GM10266 (cell line): ENCODE measurements around the gene FRYL.

Source experiments
- DNase-seq: peaks from one replicate; pipeline ENCODE4 v3.0.0; 2012; ENCODE audit errors: extremely low spot score
- TF ChIP-seq, protein P1 (sequence below): IDR thresholded peaks from 2 replicates; pipeline ENCODE4 v1.5.1; 2012; ENCODE audit warnings: mild to moderate bottlenecking, low read depth; ENCODE audit not compliant: control insufficient read depth, insufficient read depth; ENCODE audit errors: missing control alignments

The FRYL gene

DNA sequence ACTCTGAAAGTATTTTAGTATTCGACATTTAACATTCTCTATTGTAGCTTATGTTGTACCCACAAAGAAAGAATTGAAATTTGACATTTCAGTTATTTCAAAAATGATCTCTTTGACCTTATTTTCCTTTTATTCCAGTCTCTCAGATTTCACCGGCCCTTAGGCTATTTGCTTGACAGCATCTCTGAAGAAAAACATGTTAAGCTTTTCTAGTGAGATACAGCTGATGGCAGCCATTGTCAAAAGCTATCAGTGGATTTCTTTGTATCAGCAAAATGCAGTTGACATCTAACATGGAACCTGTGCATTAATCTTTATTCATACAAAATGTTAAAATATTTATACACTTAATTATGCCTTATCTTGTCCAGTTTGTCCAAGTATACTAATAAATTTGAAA, 273.4 kb downstream of the FRYL start:
- no peak for DNase-seq
- TF ChIP-seq, protein P1, sequence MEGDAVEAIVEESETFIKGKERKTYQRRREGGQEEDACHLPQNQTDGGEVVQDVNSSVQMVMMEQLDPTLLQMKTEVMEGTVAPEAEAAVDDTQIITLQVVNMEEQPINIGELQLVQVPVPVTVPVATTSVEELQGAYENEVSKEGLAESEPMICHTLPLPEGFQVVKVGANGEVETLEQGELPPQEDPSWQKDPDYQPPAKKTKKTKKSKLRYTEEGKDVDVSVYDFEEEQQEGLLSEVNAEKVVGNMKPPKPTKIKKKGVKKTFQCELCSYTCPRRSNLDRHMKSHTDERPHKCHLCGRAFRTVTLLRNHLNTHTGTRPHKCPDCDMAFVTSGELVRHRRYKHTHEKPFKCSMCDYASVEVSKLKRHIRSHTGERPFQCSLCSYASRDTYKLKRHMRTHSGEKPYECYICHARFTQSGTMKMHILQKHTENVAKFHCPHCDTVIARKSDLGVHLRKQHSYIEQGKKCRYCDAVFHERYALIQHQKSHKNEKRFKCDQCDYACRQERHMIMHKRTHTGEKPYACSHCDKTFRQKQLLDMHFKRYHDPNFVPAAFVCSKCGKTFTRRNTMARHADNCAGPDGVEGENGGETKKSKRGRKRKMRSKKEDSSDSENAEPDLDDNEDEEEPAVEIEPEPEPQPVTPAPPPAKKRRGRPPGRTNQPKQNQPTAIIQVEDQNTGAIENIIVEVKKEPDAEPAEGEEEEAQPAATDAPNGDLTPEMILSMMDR, result no peak

DNA sequence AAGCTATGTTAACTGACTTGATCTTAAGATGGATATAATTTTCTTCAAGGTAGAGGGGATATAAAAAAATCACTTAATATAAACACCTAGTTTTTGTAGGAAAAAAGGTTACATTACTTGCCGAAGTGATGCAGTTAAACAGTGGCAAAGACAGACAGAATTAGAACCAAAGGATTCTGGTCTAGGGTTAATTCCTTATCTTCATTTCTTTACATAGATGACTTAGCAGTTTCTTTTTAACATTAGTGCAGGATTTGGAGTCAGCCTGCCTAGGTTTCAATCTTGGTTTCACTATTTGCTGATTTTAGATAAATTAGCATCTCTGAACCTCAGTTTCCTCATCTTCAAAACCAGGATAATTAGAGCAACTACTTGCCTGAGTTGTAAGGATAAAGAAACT, 275.7 kb downstream of the FRYL start:
- no peak for DNase-seq
- TF ChIP-seq, protein P1, result no peak

DNA sequence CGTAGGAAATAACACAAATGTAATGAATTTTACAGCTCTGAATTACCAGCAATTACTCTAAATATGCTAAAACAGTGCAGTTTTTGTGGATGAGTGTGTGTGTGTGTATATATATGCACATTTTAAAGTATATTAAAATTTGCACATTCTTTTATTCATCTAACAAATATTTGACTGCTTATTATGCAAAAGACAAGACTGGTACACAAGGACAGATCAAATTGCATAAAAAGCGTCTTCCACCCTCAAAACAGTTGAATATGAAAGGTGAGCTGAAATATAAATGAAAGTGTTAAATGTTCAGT, 276.1 kb downstream of the FRYL start:
- TF ChIP-seq, protein P1, result no peak
- no peak for DNase-seq

DNA sequence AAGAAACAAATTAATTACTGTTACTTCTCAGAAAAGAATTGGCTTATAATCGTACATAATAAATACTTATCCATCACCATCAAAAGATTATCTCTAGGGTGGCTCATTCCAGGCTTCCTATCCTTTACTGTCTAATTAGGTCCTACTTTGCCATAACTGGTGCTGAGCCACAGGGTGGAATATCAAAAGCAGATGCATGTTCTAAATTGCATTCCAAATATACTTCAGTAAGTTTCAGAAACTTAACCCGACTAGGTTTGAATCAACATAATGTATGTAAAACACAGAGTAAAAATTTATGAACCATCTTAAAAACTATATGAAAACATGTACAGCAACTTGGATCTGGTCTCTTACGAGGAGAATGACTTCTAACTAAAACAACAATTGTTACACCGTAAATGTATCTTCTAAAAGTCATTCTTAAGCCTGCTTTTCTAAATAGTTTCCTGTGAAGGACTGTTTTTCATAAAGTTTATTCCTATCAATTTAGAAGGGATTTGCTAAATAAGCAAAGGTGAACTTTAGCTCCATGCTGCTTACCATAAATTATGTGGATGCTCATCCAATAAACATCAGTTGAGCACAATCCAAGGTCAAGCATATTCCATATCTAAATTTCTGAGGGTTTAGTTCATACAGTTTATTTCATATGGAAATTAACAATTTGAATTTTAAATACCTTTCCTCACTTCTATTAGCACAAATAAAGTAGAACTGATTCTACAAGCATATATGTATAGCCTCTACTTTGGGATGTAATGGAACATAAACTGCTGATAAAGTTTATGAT, 276.6 kb downstream of the FRYL start:
- TF ChIP-seq, protein P1, result no peak
- DNase-seq, result no peak

DNA sequence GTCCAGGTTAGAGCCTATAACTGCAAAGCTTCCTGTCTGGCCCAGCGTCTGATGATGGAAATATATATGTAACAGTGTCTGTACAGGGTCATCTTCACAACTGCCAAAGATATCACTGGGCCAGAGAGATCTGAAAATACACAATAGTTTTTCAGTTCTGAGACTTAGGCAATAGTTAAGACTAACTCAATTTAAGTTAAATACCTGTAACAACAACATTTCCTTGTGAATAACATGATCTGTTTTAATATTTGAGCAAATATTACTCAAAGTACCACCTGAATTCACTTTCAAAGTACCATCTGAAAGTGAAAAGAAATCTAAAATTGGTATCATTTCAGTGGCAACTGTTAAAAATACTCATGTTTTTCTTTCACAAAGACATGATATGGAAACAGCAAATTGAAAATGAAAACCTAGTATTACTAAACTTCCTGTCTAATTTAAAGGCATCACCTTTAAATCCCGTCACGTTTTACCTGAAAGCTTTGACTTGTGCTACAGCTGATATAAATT, 280.5 kb downstream of the FRYL start:
- no peak for DNase-seq
- TF ChIP-seq, protein P1, result no peak

DNA sequence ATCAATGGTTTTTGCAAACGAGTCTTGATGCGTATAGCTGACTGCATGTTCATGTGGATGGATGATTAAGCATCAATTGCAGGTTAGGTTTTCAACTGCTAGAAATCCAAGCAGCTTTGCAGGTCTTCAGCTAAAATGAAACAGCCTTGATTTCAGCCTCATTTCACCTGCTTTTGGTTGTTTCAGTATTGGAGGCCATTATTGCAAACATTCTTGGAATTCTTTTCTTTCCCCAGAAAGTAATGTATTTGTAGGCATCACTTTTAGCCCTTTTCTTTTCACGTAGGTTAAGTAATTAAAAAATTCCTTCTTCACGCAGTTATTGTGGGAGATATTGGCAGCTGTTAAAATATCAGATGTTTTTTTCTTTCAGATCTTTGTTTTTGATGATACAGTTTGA, 281.2 kb downstream of the FRYL start:
- TF ChIP-seq, protein P1, result no peak

DNA sequence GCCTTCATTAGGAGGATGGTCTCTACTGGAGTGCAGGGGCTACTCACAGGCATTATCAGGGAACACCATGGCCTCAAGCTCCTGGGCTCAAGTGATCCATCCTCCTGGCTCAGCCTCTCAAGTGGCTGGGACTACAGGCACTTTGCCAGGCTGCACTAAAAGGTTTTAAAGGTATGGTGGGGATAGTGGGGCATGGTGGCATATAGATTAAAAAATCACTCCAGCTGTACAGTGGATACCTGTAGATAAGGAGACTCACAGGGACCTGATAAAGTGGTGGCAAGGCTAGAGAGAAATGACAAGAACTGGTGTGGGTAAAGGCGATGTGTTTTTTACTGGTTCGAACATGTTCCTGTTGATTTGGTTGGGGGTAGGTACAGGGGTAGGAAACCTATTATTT, 284.1 kb downstream of the FRYL start:
- DNase-seq, result no peak
- TF ChIP-seq, protein P1, result no peak

More for the DNA sequence above, 281.2 kb downstream of the FRYL start:
- no peak for DNase-seq
